A673 (cell line): ENCODE results near the gene SCAF1. TPM values are rescaled to one million over a fixed set of nuclear protein-coding genes. Genes with fewer than 3 reads are reported as not detected.
A peak's percentile ranks its signal among the peaks of the same experiment; 100 is the strongest.

Experiments
- BruUV-seq: library from RNA; stranded (reverse); fragments of 400-500 nt; replicated peaks from 2 replicates; lab custom pipeline; 2021; lab: Mats Ljungman, UMichigan
- CTCF ChIA-PET: fragments of 300-600 bp; sonication (Branson Sonifier 250); formaldehyde crosslinking; loops from one replicate; lab custom pipeline; 2022; ENCODE audit warnings: antibody characterized with exemption; lab: Charles Lee
- POLR2A ChIA-PET: fragments of 300-600 bp; sonication (Branson Sonifier 250); formaldehyde crosslinking; loops from one replicate; lab custom pipeline; 2022; ENCODE audit warnings: antibody characterized with exemption; ENCODE audit not compliant: low non-redundant PET; lab: Charles Lee
- DNase-seq: peaks from one replicate; pipeline ENCODE4 v3.0.0-alpha.2; 2015; ENCODE audit warnings: low spot score
- H3K27ac ChIP-seq: fragments of 200-600 bp; sonication (generic); 2 replicates; pipeline ENCODE4 v1.5.1; 2016; ENCODE audit warnings: mixed run types, low read depth, mild to moderate bottlenecking, mixed read lengths, antibody characterized with exemption, low read length; ENCODE audit not compliant: poor library complexity, severe bottlenecking
- H3K27me3 ChIP-seq: fragments of 200-600 bp; sonication (generic); replicated peaks from 2 replicates; pipeline ENCODE4 v1.6.1; 2017; ENCODE audit warnings: mixed run types, low read depth, mild to moderate bottlenecking, mixed read lengths, antibody characterized with exemption, low read length; ENCODE audit not compliant: insufficient read depth, poor library complexity
- H3K36me3 ChIP-seq: fragments of 200-600 bp; sonication (generic); 2 replicates; pipeline ENCODE4 v1.6.1; 2016; ENCODE audit warnings: mixed run types, mild to moderate bottlenecking, mixed read lengths, antibody characterized with exemption, low read length; ENCODE audit not compliant: insufficient read depth, poor library complexity, severe bottlenecking
- H3K4me1 ChIP-seq: fragments of 200-600 bp; sonication (generic); 2 replicates; pipeline ENCODE4 v1.6.1; 2017; ENCODE audit warnings: mixed run types, mild to moderate bottlenecking, mixed read lengths, antibody characterized with exemption, low read length; ENCODE audit not compliant: insufficient read depth, poor library complexity, severe bottlenecking
- H3K4me3 ChIP-seq: fragments of 200-600 bp; sonication (generic); 2 replicates; pipeline ENCODE4 v1.5.1; 2016; ENCODE audit warnings: low read depth, mixed run types, mild to moderate bottlenecking, mixed read lengths, low read length; ENCODE audit not compliant: poor library complexity, severe bottlenecking
- H3K9me3 ChIP-seq: fragments of 200-600 bp; sonication (generic); 2 replicates; pipeline ENCODE4 v1.6.1; 2016; ENCODE audit warnings: mixed run types, low read depth, mild to moderate bottlenecking, mixed read lengths, antibody characterized with exemption, low read length; ENCODE audit not compliant: poor library complexity, severe bottlenecking
- EZH2 ChIP-seq: fragments of 200-600 bp; sonication (generic); IDR thresholded peaks from 2 replicates; pipeline ENCODE4 v1.6.1; 2017; ENCODE audit warnings: borderline replicate concordance, low read depth, mild to moderate bottlenecking, mixed read lengths, antibody characterized with exemption, low read length; ENCODE audit not compliant: poor library complexity, severe bottlenecking
- intact Hi-C: fragments of 100-400 bp; cut with micrococcal nuclease; formaldehyde crosslinking; loops from one replicate; pipeline ENCODE4 v1.10.0; 2022; ENCODE audit not compliant: unreplicated experiment
- total RNA-seq: library from RNA; stranded (reverse); gene quantifications from 2 replicates; pipeline ENCODE4 v1.2.3, GENCODE V29; 2021
- TF ChIP-seq, protein P1 (sequence below): fragments of 300-800, 200-600 bp; sonication (generic); conservative IDR thresholded peaks from 2 replicates; pipeline ENCODE4 v1.5.1; 2017; ENCODE audit warnings: low read depth, mild to moderate bottlenecking, antibody characterized with exemption, low read length, moderate library complexity, mixed read lengths

The SCAF1 gene
- total RNA-seq, 1 experiment from 2014 or later, result 98.2 TPM

DNA sequence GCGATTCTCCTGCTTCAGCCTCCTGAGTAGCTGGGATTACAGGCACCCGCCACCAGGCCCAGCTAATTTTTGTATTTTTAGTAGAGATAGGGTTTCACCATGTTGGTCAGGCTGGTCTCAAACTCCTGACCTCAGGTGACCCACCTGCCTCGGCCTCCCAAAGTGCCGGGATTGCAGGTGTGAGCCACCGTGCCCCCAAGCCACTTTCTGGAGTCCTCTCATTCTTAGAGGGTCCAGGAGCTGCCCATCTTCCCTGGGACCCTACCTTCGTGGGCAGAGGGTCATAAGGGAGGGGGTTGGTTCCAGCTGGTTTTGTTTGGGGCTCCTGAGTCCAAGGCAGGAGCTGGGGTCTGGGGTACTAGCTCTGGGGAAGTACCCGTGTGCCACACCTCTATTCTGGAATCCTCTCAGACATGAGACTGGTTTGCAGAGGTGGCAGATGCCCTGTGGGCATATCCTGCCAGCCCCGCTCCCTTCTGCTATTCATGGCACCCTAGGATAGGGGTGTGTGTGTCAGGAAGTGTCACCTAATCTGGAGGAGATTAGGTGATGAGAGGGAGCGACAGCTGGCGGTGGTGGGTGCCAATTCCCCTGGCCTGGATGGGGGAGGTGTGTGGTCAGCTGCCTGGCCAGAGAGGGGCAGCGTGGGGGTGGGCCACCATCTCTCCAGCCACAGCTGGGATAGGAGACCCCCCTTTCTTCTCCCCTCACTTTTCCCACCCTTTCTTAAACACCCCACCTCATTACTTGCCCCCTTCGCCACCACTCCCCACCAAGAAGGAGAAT lies 37.2 kb downstream of the SCAF1 start:
- intact Hi-C loops, result loop anchor here (5.0 kb wide), 2 partner anchors 87 to 107 kb away; partner anchors contain the start of gene PRR12
- H3K27me3 ChIP-seq, result no peaks in the 10 kb centered on the region
- no peaks in the 10 kb centered on the region for H3K9me3 ChIP-seq
- ChIA-PET POLR2A (no interaction called here), CTCF (interaction anchor here (0.5 to 1.2 kb wide), 4 partner anchors 11 to 411 kb away, joined by 3 to 5 read pairs (median 5); partner anchors contain the start of gene ADM5)
- H3K36me3 ChIP-seq, result peaks cover 30% of the 10 kb centered on the region
- TF ChIP-seq, protein P1, sequence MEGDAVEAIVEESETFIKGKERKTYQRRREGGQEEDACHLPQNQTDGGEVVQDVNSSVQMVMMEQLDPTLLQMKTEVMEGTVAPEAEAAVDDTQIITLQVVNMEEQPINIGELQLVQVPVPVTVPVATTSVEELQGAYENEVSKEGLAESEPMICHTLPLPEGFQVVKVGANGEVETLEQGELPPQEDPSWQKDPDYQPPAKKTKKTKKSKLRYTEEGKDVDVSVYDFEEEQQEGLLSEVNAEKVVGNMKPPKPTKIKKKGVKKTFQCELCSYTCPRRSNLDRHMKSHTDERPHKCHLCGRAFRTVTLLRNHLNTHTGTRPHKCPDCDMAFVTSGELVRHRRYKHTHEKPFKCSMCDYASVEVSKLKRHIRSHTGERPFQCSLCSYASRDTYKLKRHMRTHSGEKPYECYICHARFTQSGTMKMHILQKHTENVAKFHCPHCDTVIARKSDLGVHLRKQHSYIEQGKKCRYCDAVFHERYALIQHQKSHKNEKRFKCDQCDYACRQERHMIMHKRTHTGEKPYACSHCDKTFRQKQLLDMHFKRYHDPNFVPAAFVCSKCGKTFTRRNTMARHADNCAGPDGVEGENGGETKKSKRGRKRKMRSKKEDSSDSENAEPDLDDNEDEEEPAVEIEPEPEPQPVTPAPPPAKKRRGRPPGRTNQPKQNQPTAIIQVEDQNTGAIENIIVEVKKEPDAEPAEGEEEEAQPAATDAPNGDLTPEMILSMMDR, result no peak
- TF ChIP-seq EZH2, result no peak
- peak overlapping the region; percentile 57 for H3K27ac ChIP-seq
- BruUV-seq, result no TSS peak
- peaks cover 29% of the 10 kb centered on the region for H3K4me1 ChIP-seq
- peak overlapping the region; percentile 81 for H3K4me3 ChIP-seq
- no peak for DNase-seq

DNA sequence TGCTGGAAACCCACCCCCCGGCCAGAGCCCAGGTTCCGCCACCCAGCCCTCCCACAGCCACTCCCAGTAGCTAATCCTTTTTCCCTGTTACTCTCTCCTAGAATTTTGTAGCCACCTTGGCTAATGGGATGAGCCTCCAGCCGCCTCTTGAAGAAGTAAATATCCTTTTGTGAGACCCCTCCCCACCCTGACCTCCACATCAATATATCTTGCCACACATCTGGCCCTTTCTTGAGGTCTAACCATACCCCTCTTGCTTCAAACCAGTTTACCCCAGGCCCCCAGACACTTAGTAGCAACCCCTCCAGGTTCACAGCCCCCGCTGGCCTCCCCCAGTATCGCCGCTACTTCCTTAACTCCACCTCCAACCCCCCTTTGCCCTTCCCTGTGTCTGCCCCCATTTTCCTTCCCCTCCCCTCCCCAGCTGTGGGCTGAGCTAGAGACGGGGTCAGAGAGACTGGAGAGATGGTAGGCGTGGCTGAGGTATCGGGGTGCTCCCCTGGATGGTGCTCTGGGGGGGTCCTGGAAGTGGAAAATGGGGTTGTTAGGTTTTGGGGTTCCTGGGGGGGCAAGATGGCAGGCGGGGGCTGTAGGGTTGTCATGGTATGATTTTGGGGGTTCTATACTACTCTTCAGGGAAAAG lies 37.9 kb downstream of the SCAF1 start:
- no peak for TF ChIP-seq EZH2
- TF ChIP-seq, protein P1, result no peak
- no peaks in the 10 kb centered on the region for H3K27me3 ChIP-seq
- H3K27ac ChIP-seq, result peak overlapping the region; percentile 57
- H3K36me3 ChIP-seq, result peaks cover 38% of the 10 kb centered on the region
- H3K9me3 ChIP-seq, result no peaks in the 10 kb centered on the region
- CTCF ChIA-PET, result interaction anchor here (0.6 to 1.2 kb wide), 4 partner anchors 10 to 176 kb away, joined by 3 to 9 read pairs (median 5); partner anchors contain the start of gene ADM5
- BruUV-seq, result no TSS peak
- peak overlapping the region; percentile 81 for H3K4me3 ChIP-seq
- peaks cover 29% of the 10 kb centered on the region for H3K4me1 ChIP-seq
- DNase-seq, result no peak
- POLR2A ChIA-PET, result no interaction called here
- intact Hi-C loops, result loop anchor here (5.0 kb wide), 2 partner anchors 88 to 108 kb away; partner anchors contain the start of gene PRR12

DNA sequence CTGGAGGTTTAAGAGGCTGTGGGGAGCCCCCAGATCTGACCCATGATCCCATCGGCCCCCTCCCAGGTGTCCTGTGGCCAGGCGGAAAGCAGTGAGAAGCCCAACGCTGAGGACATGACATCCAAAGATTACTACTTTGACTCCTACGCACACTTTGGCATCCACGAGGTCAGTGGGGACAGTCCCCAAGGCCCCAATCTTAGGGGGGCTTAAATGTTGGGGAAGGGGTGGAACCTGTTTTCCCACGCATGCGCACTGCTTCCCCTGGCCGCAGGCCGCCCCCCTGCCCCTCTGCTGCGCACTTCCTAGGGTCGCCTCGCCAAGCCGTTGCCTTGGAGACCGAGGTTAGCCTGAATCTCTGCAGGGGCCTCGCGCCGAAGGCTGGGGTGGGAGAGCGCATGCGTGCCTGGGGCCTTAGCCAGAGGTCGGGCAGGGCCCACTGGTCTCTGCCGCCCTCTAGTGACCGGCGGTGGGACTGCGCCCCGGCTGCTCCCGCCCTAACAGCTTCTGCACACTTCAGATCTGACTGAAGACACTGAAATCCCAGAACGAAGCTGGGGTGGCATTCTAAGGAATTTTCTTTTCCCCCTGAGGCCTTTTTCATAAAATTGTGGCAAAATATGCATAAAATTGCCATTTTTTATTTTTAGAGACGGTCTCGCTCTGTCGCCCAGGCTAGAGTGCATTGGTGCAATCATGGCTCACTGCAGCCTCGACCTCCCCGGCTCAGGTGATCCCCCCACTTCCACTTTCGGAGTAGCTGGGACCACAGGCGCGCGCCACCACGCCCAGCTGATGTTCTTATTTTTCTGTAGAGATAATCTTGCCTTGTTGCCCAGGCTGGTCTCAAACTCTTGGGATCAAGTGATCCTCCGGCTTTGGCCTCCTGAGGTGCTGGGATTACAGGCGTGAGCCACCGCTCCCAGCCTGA lies 38.7 kb downstream of the SCAF1 start:
- Histone ChIP-seq H3K27me3 (no peaks in the 10 kb centered on the region), H3K27ac (peak overlapping the region; percentile 57), H3K9me3 (no peaks in the 10 kb centered on the region), H3K36me3 (peaks cover 45% of the 10 kb centered on the region), H3K4me3 (no peak overlapping the region), H3K4me1 (peaks cover 29% of the 10 kb centered on the region)
- ChIA-PET CTCF (interaction anchor here (0.6 to 1.2 kb wide), 5 partner anchors 10 to 169 kb away, joined by 3 to 9 read pairs (median 3); partner anchors contain the start of gene CPT1C), POLR2A (no interaction called here)
- TF ChIP-seq EZH2, result no peak
- TF ChIP-seq, protein P1, result peak; percentile 99
- no TSS peak for BruUV-seq
- peak; percentile 94 for DNase-seq
- intact Hi-C loops, result no loop called here
